Dedifferentiated amniotic fluid mesenchymal stem cell (primary cell): Measurements from ENCODE around the gene LY86.
"Not testable (repeated sequence)": the region's sequence is repeated elsewhere in the genome, so short reads cannot be mapped to it uniquely, and the experiment has no call there.

Experiments used
- DNase-seq: peaks from one replicate; pipeline ENCODE4 v3.0.0-alpha.2; 2016; ENCODE audit errors: extremely low spot score

The LY86 gene

GRCh38 chr6:6654599-6655575, 66.4 kb downstream of the LY86 start:
- DNase-seq: no peak

DNA sequence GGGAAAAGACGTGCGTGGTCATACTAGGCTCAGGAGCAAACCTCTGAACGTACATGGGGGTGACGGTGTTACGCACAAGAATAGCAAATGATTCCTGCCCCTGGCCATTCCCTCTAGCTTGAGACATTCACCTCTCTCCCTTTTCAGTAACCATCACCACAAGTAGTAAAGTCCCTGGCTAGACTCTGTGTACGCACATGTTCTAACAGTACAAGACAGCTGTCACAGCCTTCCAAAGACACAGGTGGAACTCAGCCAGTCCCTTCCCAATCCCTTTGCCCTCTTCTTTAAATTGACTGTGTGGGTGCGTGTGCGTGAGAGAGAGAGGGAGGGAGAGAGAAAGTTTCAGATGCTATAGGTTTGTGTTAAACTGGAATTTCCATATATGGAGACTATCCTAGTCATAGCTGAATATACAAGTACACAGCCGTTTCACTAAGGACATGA, 67.3 kb downstream of the LY86 start:
- no peak for DNase-seq

GRCh38 chr6:6656287-6656686, 67.8 kb downstream of the LY86 start:
- DNase-seq: no peak

DNA sequence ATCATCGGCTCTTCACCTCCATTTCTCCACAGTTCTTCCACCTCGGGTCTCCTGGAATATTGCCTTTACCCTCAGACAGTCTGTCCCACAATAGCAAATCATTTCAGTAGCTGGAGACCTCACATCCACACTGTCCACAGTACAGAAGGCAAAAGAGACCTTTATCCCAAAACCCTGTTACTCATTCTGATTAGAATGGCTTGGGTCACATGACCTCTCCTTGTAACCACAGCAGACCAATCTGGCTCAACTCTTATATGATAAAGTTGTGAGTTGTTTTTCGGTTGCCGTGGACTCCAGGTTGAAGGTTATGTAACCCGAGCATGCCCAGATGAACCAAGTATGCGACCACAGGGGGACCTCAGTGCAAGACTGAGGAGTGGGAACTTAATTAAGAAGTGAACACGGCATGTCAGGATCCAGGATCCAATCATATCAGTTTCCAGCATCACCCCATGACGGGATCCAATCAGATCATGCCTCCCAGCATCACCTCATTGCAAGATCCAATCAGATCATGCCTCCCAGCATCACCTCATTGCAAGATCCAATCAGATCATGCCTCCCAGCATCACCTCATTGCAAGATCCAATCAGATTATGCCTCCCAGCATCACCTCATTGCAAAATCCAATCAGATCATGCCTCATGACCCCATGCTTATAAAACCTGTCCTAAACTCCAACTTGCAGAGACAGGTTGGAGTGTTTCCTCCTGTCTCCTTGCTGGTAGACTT, 68.7 kb downstream of the LY86 start:
- no peak for DNase-seq

GRCh38 chr6:6657820-6658217, 69.3 kb downstream of the LY86 start:
- DNase-seq: no peak

GRCh38 chr6:6659600-6660327, 71.2 kb downstream of the LY86 start:
- no peak for DNase-seq

DNA sequence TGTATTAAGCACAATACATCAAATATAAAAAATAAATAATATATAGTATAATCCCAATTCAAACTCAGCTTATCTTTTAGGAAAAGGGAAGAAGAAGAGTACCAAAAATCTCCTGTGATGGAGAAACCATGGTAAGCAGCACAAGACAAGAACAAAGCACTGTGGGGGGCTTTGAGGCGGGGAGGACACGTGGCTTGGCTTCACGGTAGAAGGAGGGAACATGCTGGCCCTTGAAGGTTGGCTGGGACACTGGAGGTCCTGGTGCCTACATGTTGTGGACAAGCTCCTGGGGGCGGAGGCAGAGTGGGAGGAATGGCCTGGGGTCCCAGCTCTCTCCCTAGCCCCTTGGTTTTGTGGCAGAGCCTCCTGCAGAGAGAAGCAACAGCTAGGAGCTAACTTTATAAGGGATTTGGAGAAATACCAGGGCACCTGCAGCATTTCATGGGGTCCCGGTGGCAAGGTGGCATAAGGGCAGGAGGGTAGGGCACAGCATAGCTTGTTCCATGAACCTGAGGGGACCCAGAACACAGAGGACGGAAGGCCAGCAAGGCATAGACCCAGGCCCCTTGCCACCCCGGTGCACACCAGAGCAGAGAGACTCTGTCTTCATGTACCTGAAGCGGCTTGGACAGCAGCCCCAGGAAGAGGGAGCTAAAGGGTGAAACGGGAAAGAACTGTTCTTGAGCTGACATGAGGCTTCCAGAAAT, 72.0 kb downstream of the LY86 start:
- DNase-seq: no peak

GRCh38 chr6:6661191-6661590, 72.7 kb downstream of the LY86 start:
- no peak for DNase-seq

GRCh38 chr6:6661684-6662083, 73.2 kb downstream of the LY86 start:
- DNase-seq: no peak

- DNase-seq: no peak
Measured at GRCh38 chr6:6663421-6664135, 75.1 kb downstream of the LY86 start.

GRCh38 chr6:6665555-6666243, 77.2 kb downstream of the LY86 start:
- DNase-seq: no peak

DNA sequence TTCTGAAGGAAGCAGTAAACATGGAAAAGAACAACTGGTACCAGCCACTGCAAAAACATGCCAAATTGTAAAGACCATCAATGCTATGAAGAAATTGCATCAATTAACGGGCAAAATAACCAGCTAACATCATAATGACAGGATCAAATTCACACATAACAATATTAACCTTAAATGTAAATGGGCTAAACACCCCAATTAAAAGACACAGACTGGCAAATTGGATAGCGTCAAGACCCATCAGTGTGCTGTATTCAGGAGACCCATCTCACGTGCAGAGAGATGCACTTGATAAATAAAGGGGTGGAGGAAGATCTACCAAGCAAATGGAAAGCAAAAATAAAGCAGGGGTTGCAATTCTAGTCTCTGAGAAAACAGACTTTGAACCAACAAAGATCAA, 81.6 kb downstream of the LY86 start:
- not testable (repeated sequence) for DNase-seq

DNA sequence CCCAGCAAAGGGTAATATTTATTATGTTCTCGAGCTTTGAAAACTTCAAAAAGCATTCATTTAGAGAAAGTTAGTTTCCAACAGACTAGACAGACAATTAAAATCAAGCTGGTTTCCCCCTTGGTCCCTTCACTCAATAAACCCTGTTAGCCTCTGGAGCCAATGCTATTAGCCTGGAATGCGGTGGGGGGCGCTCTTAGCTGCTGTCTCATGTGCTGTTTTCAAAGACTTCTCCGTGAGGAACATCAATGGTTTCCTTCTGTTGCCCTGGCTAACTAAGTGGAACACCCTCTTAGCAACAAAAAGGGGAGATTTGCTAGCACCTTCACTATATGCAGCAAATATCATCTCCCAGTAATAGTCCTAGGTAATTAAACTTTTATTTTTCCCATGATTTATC, 86.4 kb downstream of the LY86 start:
- DNase-seq: no peak

DNA sequence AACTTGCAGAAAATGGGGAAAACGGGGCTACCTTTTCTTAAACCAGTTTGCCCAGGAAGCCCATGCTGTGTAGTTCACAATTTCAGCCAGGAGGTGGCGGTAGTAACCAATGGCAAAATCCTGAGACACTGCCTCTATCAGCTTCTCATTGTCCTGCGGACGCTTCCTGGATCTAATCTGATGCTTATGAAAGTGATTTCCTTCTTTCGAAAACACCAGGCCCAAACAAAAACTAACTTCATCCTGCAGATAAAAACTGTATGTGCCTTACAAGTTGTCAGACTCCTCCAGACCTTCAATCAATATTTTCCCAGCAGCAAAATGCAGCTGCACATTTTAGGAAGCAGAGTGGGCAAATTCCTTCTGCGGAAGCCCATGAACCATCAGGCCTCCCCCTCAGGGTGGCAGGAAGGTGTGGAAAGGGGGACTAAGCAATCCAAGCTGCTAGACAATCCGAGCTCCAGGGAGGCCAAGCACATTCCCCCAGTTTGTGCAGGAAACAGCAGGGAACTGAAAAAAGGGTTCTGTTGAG, 88.5 kb downstream of the LY86 start:
- peak; percentile 73 for DNase-seq

DNA sequence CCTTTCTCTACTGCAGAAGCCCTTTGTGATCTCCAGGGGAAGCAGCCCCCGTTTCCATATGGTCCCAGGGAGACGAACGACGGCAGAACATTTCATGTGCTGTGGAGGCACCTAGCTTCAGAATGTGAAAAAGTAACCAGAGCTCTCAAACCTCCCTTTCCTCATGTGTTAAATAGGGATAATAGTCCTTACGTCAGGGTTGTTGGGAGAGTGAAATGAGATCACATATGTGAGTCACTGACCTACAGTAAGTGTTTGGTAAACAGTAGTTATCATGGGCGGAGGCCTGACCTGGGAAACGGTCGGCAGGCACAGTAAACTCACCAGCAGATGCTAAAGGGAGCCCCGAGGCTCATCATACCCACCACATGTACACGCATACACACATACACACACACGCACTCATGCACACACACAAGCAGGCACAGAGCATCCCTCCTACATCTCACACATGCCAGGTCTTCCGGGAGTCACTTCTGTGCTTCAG, 89.7 kb downstream of the LY86 start:
- no peak for DNase-seq

DNA sequence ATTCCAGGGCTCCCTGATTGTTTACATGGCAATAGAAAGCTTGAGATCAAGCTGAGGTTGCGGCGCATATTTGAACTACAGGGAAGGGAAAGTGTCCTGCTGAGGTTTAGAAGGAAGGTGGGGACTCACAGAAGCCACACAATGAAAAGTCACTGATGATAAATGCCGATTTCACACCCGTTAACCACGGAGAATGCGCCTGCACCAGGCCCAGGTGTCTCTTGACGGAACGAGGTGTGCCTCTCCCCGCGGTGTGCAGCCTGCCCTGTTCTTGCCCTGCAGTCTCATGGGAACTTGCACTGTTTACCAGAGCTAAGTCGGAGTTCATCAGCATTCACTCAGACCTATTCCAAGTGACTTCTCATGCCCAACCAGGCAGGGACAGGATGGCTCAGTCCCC, 90.3 kb downstream of the LY86 start:
- no peak for DNase-seq

DNA sequence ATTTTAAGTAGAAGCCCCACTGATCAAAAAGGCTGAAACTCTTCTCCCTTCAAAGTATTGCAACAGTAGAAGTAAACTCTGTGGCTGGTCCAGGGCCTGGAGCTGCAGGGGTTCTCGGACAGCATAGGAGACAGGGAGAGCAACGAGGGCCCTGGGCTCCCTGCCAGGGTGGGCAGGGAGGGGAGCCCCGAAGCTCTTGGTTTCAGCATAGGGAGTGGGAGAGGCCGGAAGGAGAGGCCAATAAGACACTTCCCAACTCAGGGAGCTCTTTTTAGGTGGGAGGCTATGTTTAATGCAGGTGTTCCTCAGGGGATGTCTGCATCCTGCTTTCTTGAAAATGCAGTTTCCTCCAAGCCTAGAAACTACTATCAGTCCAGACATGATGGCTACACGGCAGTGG, 91.1 kb downstream of the LY86 start:
- DNase-seq: no peak

DNA sequence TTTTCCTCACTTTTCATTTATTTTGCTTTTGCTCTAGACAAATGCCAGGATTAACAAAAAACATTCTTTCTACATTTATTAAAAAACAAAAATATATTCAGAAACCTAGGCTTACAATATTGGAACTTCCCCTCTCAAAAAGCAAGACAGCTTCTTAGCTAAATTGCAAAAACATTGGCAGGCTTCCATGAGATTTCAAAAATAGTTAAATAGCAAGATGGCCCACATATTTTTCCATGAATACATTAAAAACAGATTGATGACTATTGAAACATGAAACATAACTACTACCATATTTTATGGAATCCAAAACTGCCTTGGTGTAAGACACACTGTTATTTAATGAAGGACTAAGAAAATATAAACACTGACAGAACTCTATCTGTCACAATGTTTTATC, 92.0 kb downstream of the LY86 start:
- no peak for DNase-seq

DNA sequence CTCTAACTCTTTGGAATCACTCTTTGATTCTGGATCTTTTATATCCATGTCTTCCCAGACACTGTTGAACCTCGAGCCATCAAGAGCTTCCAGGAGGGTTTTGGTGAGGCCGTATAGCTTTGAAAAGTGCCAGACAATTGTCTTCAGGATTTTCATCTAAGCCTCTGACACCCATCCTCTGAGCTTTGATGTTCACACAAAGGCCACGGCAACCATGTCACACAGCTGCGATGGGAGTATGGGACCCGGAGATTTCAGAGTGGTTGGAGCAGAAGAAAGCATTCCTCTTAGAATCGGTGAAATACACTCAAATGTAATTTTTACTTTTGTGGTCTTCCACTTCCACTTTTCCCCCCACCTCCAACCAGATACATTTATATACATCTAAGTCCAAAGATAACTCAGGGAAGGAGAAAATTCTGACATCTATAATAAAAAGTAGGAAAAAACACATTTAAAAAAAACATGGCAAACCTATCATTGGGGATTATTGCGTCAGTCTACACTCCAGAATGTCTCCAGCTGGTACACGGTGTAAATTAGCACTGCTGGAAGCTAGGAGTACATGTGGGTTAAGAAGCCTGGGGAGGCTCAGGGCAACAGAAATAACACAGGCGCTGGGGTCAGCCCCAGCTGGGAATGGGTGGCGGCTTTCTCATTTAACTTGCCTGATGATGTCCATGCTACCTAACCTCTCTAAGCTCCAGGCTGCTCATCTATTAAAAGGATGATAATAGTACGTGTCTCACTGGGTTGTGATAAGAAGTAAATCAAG, 92.7 kb downstream of the LY86 start:
- no peak for DNase-seq
